ENCODE data around the gene SHB. TPM values are rescaled to one million over a fixed set of nuclear protein-coding genes. Genes with fewer than 3 reads are reported as not detected.

The SHB gene
- total and polyA plus RNA-seq, 11 donors = 7.8 to 31.4 (median 21.4) TPM

- peak in 3 of 4 donors; percentile 53 to 86 (median 71) for ATAC-seq
- no peaks in the 10 kb centered on the region for H3K9me3 ChIP-seq
- DNase-seq = peak in 2 of 5 donors; percentile 21 to 38
- intact Hi-C loops (cut with DNase I) = no loop called here
- H3K27me3 ChIP-seq = no peaks in the 10 kb centered on the region
- no peak overlapping the region for H3K4me3 ChIP-seq
- no peak for TF ChIP-seq POLR2A (IDR thresholded peaks at IDR 0.05)
- no peak for TF ChIP-seq CTCF (IDR thresholded peaks at IDR 0.05)
- H3K4me1 ChIP-seq = peaks cover 0 to 23% (median 3%) of the 10 kb centered on the region in 12 donors
- H3K36me3 ChIP-seq = peaks cover 0 to 27% (median 12%) of the 10 kb centered on the region in 9 donors
- whole genome bisulfite sequencing, 4 donors = 72 to 75% (median 73%) methylated on average over 8 of the region's 8 CpGs
- H3K27ac ChIP-seq = peak overlapping the region in 2 of 12 donors; percentile 17 to 35
Observed at GRCh38 chr9:37976714-37977477, 92.1 kb downstream of the SHB start.

- H3K9me3 ChIP-seq = no peaks in the 10 kb centered on the region
- no peak for ATAC-seq
- no peaks in the 10 kb centered on the region for H3K27me3 ChIP-seq
- H3K4me3 ChIP-seq = no peak overlapping the region
- peak in 2 of 5 donors; percentile 11 to 21 for DNase-seq
- peaks cover 0 to 20% (median 3%) of the 10 kb centered on the region in 12 donors for H3K4me1 ChIP-seq
- intact Hi-C loops (cut with DNase I) = no loop called here
- TF ChIP-seq POLR2A (IDR thresholded peaks at IDR 0.05) = no peak
- no peak for TF ChIP-seq CTCF (IDR thresholded peaks at IDR 0.05)
- WGBS, 4 donors = 96 to 100% (median 99%) methylated on average over 4 of the region's 4 CpGs
- H3K36me3 ChIP-seq = peaks cover 0 to 28% (median 12%) of the 10 kb centered on the region in 9 donors
- H3K27ac ChIP-seq = peak overlapping the region in 1 of 12 donors; percentile 35
Observed at GRCh38 chr9:37975639-37976038, 93.4 kb downstream of the SHB start.

- DNase-seq = peak in 2 of 5 donors; percentile 9 to 23
- Histone ChIP-seq H3K4me1 (peaks cover 0 to 24% (median 7%) of the 10 kb centered on the region in 12 donors), H3K9me3 (no peaks in the 10 kb centered on the region), H3K4me3 (no peak overlapping the region), H3K27me3 (no peaks in the 10 kb centered on the region), H3K36me3 (peaks cover 0 to 28% (median 12%) of the 10 kb centered on the region in 9 donors), H3K27ac (no peak overlapping the region)
- ATAC-seq = no peak
- TF ChIP-seq CTCF (IDR thresholded peaks at IDR 0.05) (no peak), POLR2A (IDR thresholded peaks at IDR 0.05) (no peak)
- WGBS, 4 donors = 88 to 92% (median 89%) methylated on average over 14 to 18 of the region's 18 CpGs
- intact Hi-C loops (cut with DNase I) = no loop called here
Observed at GRCh38 chr9:37974506-37975173, 94.4 kb downstream of the SHB start.

DNA sequence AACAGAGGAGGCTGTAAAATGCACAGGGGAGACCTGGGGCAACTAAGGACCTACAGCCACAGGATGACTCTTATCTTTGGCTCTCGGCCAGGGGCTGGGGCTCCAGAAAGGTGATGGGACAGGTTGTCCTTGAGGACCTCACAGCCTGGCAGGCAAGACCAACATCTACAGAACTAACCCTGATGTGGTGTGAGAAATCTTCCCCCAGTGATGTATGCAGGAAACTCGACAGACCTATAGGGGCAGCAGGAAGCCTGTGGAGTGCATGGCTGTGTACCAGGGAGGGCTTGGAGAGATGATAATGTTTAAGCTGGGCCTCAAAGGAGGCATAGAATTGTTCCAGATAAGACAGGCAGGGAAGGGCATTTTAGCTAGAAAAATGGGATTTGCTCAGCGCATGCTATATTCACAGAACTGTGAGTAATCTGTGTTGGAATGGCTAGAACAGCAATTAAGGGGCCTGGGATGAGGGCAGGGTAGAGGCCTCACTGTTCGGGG lies 96.6 kb downstream of the SHB start:
- no peak overlapping the region for H3K4me3 ChIP-seq
- H3K4me1 ChIP-seq = peaks cover 0 to 41% (median 25%) of the 10 kb centered on the region in 12 donors
- intact Hi-C loops (cut with DNase I) = no loop called here
- TF ChIP-seq CTCF (IDR thresholded peaks at IDR 0.05) (no peak), POLR2A (IDR thresholded peaks at IDR 0.05) (no peak)
- H3K9me3 ChIP-seq = no peaks in the 10 kb centered on the region
- no peak overlapping the region for H3K27ac ChIP-seq
- no peaks in the 10 kb centered on the region for H3K27me3 ChIP-seq
- 83 to 94% (median 84%) methylated on average over 4 of the region's 4 CpGs for WGBS, 4 donors
- peak in 2 of 5 donors; percentile 16 to 47 for DNase-seq
- ATAC-seq = no peak
- H3K36me3 ChIP-seq = peaks cover 0 to 29% (median 12%) of the 10 kb centered on the region in 9 donors
